IMR-90 (cell line): ENCODE data around the gene HOXD3. TPM values are rescaled to one million over a fixed set of nuclear protein-coding genes. Genes with fewer than 3 reads are reported as not detected.

Experiments used
- ATAC-seq: fragments of 200-7000 bp; cut with Tn5 transposase; 2 replicates; pipeline ENCODE4 v1.9.1; 2020; ENCODE audit warnings: low read depth, mild to moderate bottlenecking, moderate library complexity
- BruUV-seq: library from RNA; stranded (reverse); fragments of 400-500 nt; replicated peaks from 2 replicates; lab custom pipeline; 2021; lab: Mats Ljungman, UMichigan
- CTCF ChIA-PET: fragments of 300-600 bp; formaldehyde crosslinking; extraction: SDS; loops from one replicate; lab custom pipeline; 2021; ENCODE audit warnings: antibody characterized with exemption; lab: Yijun Ruan, JAX
- POLR2A ChIA-PET: fragments of 300-600 bp; sonication (Branson Sonifier 250); formaldehyde crosslinking; loops from one replicate; lab custom pipeline; 2022; ENCODE audit warnings: antibody characterized with exemption; ENCODE audit not compliant: unreplicated experiment; lab: Charles Lee
- DNase-seq: peaks from one replicate; pipeline ENCODE4 v3.0.0; 2013
- H2AFZ ChIP-seq: replicated peaks from 2 replicates; pipeline ENCODE3; 2013; ENCODE audit warnings: low read length, mild to moderate bottlenecking; ENCODE audit not compliant: poor library complexity
- H2AK5ac ChIP-seq: 2 replicates; pipeline ENCODE4 v1.6.1; 2013; ENCODE audit warnings: low read depth, low read length, inconsistent platforms
- H2AK9ac ChIP-seq: replicated peaks from 2 replicates; pipeline ENCODE3; 2013; ENCODE audit warnings: mild to moderate bottlenecking, low read depth, low read length, moderate library complexity; ENCODE audit not compliant: poor library complexity
- H2BK120ac ChIP-seq: 2 replicates; pipeline ENCODE4 v1.6.1; 2013; ENCODE audit warnings: low read depth, low read length, inconsistent platforms
- H2BK15ac ChIP-seq: 3 replicates; pipeline ENCODE4 v1.6.1; 2013; ENCODE audit warnings: low read depth, low read length, inconsistent platforms
- H2BK20ac ChIP-seq: 2 replicates; pipeline ENCODE4 v1.6.1; 2013; ENCODE audit warnings: low read depth, mild to moderate bottlenecking, inconsistent platforms, low read length, moderate library complexity
- H2BK5ac ChIP-seq: 2 replicates; pipeline ENCODE4 v1.6.1; 2013; ENCODE audit warnings: mild to moderate bottlenecking, low read depth, low read length, inconsistent platforms; ENCODE audit not compliant: poor library complexity, severe bottlenecking
- H3K14ac ChIP-seq: replicated peaks from 2 replicates; pipeline ENCODE4 v1.6.1; 2013; ENCODE audit warnings: low read depth, low read length, inconsistent platforms
- H3K18ac ChIP-seq: 2 replicates; pipeline ENCODE4 v1.6.1; 2013; ENCODE audit warnings: low read depth, low read length, control low read depth
- H3K23ac ChIP-seq: 2 replicates; pipeline ENCODE4 v1.6.1; 2013; ENCODE audit warnings: low read depth, low read length, inconsistent platforms
- H3K27ac ChIP-seq: 2 replicates; pipeline ENCODE4 v1.5.1; 2013; ENCODE audit warnings: mild to moderate bottlenecking, control low read depth, low read length; ENCODE audit not compliant: insufficient read depth
- H3K27me3 ChIP-seq: 2 replicates; pipeline ENCODE4 v1.6.1; 2013; ENCODE audit warnings: low read length; ENCODE audit not compliant: control insufficient read depth, insufficient read depth
- H3K36me3 ChIP-seq: 2 replicates; pipeline ENCODE4 v1.6.1; 2013; ENCODE audit warnings: low read length, mixed read lengths; ENCODE audit not compliant: control insufficient read depth, insufficient read depth
- H3K4ac ChIP-seq: 2 replicates; pipeline ENCODE4 v1.6.1; 2013; ENCODE audit warnings: low read depth, low read length, inconsistent platforms
- H3K4me1 ChIP-seq: 2 replicates; pipeline ENCODE4 v1.6.1; 2013; ENCODE audit warnings: low read length, mixed read lengths; ENCODE audit not compliant: control insufficient read depth, insufficient read depth
- H3K4me2 ChIP-seq: 2 replicates; pipeline ENCODE4 v1.6.1; 2013; ENCODE audit warnings: low read depth, mild to moderate bottlenecking, control low read depth, low read length, moderate library complexity
- H3K4me3 ChIP-seq: 2 replicates; pipeline ENCODE4 v1.5.1; 2013; ENCODE audit warnings: low read depth, mild to moderate bottlenecking, control low read depth, low read length, moderate library complexity; ENCODE audit not compliant: insufficient read depth
- H3K56ac ChIP-seq: 2 replicates; pipeline ENCODE4 v1.6.1; 2013; ENCODE audit warnings: low read length, inconsistent platforms; ENCODE audit not compliant: insufficient read depth; ENCODE audit errors: extremely low read depth
- H3K79me1 ChIP-seq, 2 experiments: 2 replicates each; pipeline ENCODE4 v1.6.1; 2013; ENCODE audit warnings: low read length in 2 of 2, inconsistent platforms in 1 of 2, low read depth in 1 of 2
- H3K9ac ChIP-seq: 2 replicates; pipeline ENCODE4 v1.6.1; 2013; ENCODE audit warnings: low read depth, low read length, control low read depth
- H3K9me1 ChIP-seq: 2 replicates; pipeline ENCODE4 v1.6.1; 2013; ENCODE audit warnings: low read length, inconsistent platforms; ENCODE audit not compliant: insufficient read depth
- H3K9me3 ChIP-seq: 2 replicates; pipeline ENCODE4 v1.6.1; 2013; ENCODE audit warnings: low read length; ENCODE audit not compliant: control insufficient read depth, insufficient read depth
- H4K20me1 ChIP-seq: 2 replicates; pipeline ENCODE4 v1.6.1; 2013; ENCODE audit warnings: low read length, inconsistent platforms; ENCODE audit not compliant: insufficient read depth
- H4K5ac ChIP-seq: 2 replicates; pipeline ENCODE4 v1.6.1; 2013; ENCODE audit warnings: mild to moderate bottlenecking, low read depth, low read length, control low read depth
- H4K8ac ChIP-seq, 2 experiments: 2 replicates each; pipeline ENCODE4 v1.6.1; 2013; ENCODE audit warnings: low read depth in 2 of 2, low read length in 2 of 2, control low read depth in 1 of 2, inconsistent platforms in 1 of 2
- H4K91ac ChIP-seq: 2 replicates; pipeline ENCODE4 v1.6.1; 2013; ENCODE audit warnings: low read depth, low read length, inconsistent platforms; ENCODE audit not compliant: insufficient read depth
- BHLHE40 ChIP-seq: fragments of 150-350 bp; IDR thresholded peaks from 2 replicates; pipeline ENCODE4 v1.6.1; 2016; ENCODE audit warnings: mild to moderate bottlenecking, low read depth, low read length
- CHD1 ChIP-seq: IDR thresholded peaks from 2 replicates; pipeline ENCODE4 v1.6.1; 2012; ENCODE audit warnings: low read depth, low read length, improper control_type of control experiment
- CTCF ChIP-seq: conservative IDR thresholded peaks from 2 replicates; pipeline ENCODE4 v1.5.1; 2012; ENCODE audit warnings: mild to moderate bottlenecking, low read depth, low read length, improper control_type of control experiment
- ELK1 ChIP-seq: fragments of 150-350 bp; IDR thresholded peaks from 2 replicates; pipeline ENCODE4 v1.6.1; 2016; ENCODE audit warnings: low read depth, mild to moderate bottlenecking, low read length, moderate library complexity, borderline replicate concordance
- FOS ChIP-seq: fragments of 150-350 bp; IDR thresholded peaks from 2 replicates; pipeline ENCODE4 v1.6.1; 2016; ENCODE audit warnings: low read depth, low read length
- MAFK ChIP-seq: IDR thresholded peaks from 2 replicates; pipeline ENCODE4 v1.6.1; 2012; ENCODE audit warnings: low read depth, low read length, improper control_type of control experiment
- MAZ ChIP-seq: IDR thresholded peaks from 2 replicates; pipeline ENCODE4 v1.6.1; 2012; ENCODE audit warnings: low read depth, mild to moderate bottlenecking, low read length, improper control_type of control experiment, moderate library complexity, borderline replicate concordance
- MXI1 ChIP-seq: IDR thresholded peaks from 2 replicates; pipeline ENCODE4 v1.6.1; 2012; ENCODE audit warnings: low read depth, mild to moderate bottlenecking, low read length, moderate library complexity, borderline replicate concordance
- NFE2L2 ChIP-seq: fragments of 150-350 bp; IDR thresholded peaks from 2 replicates; pipeline ENCODE4 v1.6.1; 2016; ENCODE audit warnings: low read depth, mild to moderate bottlenecking, low read length
- POLR2A ChIP-seq: IDR thresholded peaks from 2 replicates; pipeline ENCODE4 v1.6.1; 2012; ENCODE audit warnings: mild to moderate bottlenecking, low read depth, low read length
- RAD21 ChIP-seq: IDR thresholded peaks from 2 replicates; pipeline ENCODE4 v1.6.1; 2012; ENCODE audit warnings: low read length, improper control_type of control experiment
- RCOR1 ChIP-seq: IDR thresholded peaks from 2 replicates; pipeline ENCODE4 v1.6.1; 2012; ENCODE audit warnings: mild to moderate bottlenecking, low read length, improper control_type of control experiment; ENCODE audit not compliant: insufficient replicate concordance
- RFX5 ChIP-seq: IDR thresholded peaks from 2 replicates; pipeline ENCODE4 v1.8.0; 2012; ENCODE audit warnings: low read depth, mild to moderate bottlenecking, low read length, moderate library complexity
- SMC3 ChIP-seq: fragments of 150-350 bp; IDR thresholded peaks from 2 replicates; pipeline ENCODE4 v1.6.1; 2016; ENCODE audit warnings: low read depth, mild to moderate bottlenecking, antibody characterized with exemption, low read length, moderate library complexity
- WGBS, 2 experiments: methylation state at CpG; one replicate each; pipeline versions ENCODE4 v1.1.5 to v1.1.7; 2013; ENCODE audit warnings: missing lambda C conversion rate in 2 of 2; ENCODE audit not compliant: insufficient read length in 1 of 2; ENCODE audit errors: extremely low coverage in 2 of 2; 5-methylcytosine and 5-hydroxymethylcytosine counted together
- dilution Hi-C: fragments of 300-500 bp; cut with HindIII; formaldehyde crosslinking; loops from one replicate; pipeline ENCODE4 v1.14.3; 2018; ENCODE audit warnings: low sequenced_read_pairs; ENCODE audit not compliant: unreplicated experiment
- in situ Hi-C: fragments of 300-500 bp; cut with MboI; formaldehyde crosslinking; loops from 3 replicates; pipeline ENCODE4 v1.14.3; 2019; ENCODE audit warnings: low sequenced_read_pairs, inconsistent platforms, mixed read lengths
- intact Hi-C: fragments of 100-400 bp; cut with micrococcal nuclease; formaldehyde crosslinking; loops from 2 replicates; pipeline ENCODE4 v1.10.0; 2022
- polyA plus RNA-seq, 3 experiments: library from polyadenylated mRNA; depleted of rRNA; stranded (reverse); fragments of >200 nt; gene quantifications; 2 replicates each; pipeline ENCODE4 v1.2.3, GENCODE V29; 2012; ENCODE audit warnings: low replicate concordance in 1 of 3
- total RNA-seq: library from RNA; depleted of rRNA; stranded (reverse); fragments of >200 nt; gene quantifications from 2 replicates; pipeline ENCODE4 v1.2.3, GENCODE V29; 2012
- TF ChIP-seq, protein P1 (sequence below): fragments of 150-350 bp; IDR thresholded peaks from 2 replicates; pipeline ENCODE4 v1.6.1; 2017; ENCODE audit warnings: mild to moderate bottlenecking, antibody characterized with exemption, low read length, low read depth

HOXD3 gene
- total and polyA plus RNA-seq, 2 of the 4 experiments (the other 2 are of a cell fraction) = not detected

DNA sequence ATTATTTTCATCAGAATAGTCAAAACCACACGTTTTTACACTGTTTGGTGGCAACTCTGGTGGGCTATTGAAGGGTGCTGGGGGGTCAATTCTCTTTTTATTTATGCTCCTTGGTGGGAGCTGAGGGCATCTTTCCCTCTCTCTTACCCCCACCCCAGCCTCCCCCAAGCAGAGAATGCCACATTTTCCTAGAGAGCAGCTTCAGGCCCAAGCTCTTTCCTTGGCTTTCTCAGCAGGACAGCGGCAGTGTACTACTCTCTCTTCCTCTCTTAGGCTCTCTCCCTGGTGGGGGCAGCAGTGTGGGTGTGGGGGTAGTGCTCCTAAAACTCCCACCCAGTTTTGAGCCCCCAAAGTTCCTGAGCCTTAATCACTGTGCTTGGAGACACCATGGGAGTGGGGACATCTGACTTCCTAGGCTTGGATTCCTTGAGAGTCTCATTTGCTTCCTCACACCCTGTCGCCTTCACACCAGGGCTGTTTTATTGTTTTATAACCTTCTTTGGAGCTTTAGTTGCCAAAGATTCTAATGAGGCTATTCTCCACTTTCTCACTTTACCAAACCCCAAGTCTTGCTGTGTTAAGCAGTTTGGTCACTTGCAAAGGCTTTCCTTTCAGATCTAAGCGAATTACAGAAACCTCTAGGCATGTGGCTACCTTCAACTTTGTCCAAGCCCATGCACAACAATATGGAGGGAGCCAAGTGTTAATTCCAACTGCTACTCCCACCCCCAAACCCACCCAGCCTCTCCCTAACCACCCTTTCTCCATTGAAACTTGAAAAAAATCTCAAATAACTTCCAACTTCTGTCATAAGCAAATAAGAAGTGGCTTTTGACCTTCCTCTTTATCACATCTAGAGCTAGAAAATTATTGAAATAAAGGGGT, 11.8 kb upstream of the HOXD3 start:
- no peak overlapping the region for H2BK15ac ChIP-seq
- ATAC-seq = no peak
- POLR2A ChIA-PET = no interaction called here
- no peak overlapping the region for H4K91ac ChIP-seq
- intact Hi-C loops = no loop called here
- H3K14ac ChIP-seq = no peak overlapping the region
- no peak overlapping the region for H2AFZ ChIP-seq
- no peak overlapping the region for H3K4me3 ChIP-seq
- H4K20me1 ChIP-seq = no peaks in the 10 kb centered on the region
- H3K9ac ChIP-seq = no peak overlapping the region
- H2BK5ac ChIP-seq = no peak overlapping the region
- no peaks in the 10 kb centered on the region for H3K79me1 ChIP-seq
- H2BK20ac ChIP-seq = no peak overlapping the region
- H3K9me1 ChIP-seq = no peaks in the 10 kb centered on the region
- H3K27ac ChIP-seq = no peak overlapping the region
- dilution Hi-C loops = no loop called here
- 0% methylated on average over 1 of the region's 4 CpGs; no CpG with 5 or more reads in 1 of the 2 experiments for WGBS, 2 experiments
- no peaks in the 10 kb centered on the region for H3K4me1 ChIP-seq
- H3K23ac ChIP-seq = no peak overlapping the region
- no peak overlapping the region for H3K18ac ChIP-seq
- H2BK120ac ChIP-seq = no peak overlapping the region
- no peak overlapping the region for H2AK9ac ChIP-seq
- H3K4me2 ChIP-seq = no peak overlapping the region
- no peak overlapping the region for H3K4ac ChIP-seq
- BruUV-seq = no TSS peak
- no peak overlapping the region for H2AK5ac ChIP-seq
- no peaks in the 10 kb centered on the region for H3K36me3 ChIP-seq
- H4K5ac ChIP-seq = no peak overlapping the region
- H3K27me3 ChIP-seq = peaks cover 68% of the 10 kb centered on the region
- H3K56ac ChIP-seq = no peak overlapping the region
- CTCF ChIA-PET = interaction anchor here (0.5 to 1.8 kb wide), 3 partner anchors 299 to 442 kb away, joined by 3 to 7 read pairs (median 3); no protein-coding TSS in a partner anchor
- no peak overlapping the region for H4K8ac ChIP-seq
- no peak for DNase-seq
- peaks cover 3% of the 10 kb centered on the region; the same call in 1 of the 2 replicates for H3K9me3 ChIP-seq
- in situ Hi-C loops = no loop called here
- no peak for TF ChIP-seq BHLHE40
- TF ChIP-seq CHD1 = no peak
- TF ChIP-seq RFX5 = no peak
- no peak for TF ChIP-seq ELK1
- TF ChIP-seq, protein P1, sequence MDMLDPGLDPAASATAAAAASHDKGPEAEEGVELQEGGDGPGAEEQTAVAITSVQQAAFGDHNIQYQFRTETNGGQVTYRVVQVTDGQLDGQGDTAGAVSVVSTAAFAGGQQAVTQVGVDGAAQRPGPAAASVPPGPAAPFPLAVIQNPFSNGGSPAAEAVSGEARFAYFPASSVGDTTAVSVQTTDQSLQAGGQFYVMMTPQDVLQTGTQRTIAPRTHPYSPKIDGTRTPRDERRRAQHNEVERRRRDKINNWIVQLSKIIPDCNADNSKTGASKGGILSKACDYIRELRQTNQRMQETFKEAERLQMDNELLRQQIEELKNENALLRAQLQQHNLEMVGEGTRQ = no peak
- no peak for TF ChIP-seq NFE2L2
- TF ChIP-seq MAZ = no peak
- TF ChIP-seq MAFK = no peak
- no peak for TF ChIP-seq FOS
- no peak for TF ChIP-seq RCOR1
- no peak for TF ChIP-seq RAD21
- no peak for TF ChIP-seq CTCF
- TF ChIP-seq MXI1 = no peak
- no peak for TF ChIP-seq POLR2A
- TF ChIP-seq SMC3 = no peak
